Measurements from ENCODE around the gene SIGLEC1. TPM values are rescaled to one million over a fixed set of nuclear protein-coding genes. Genes with fewer than 3 reads are reported as not detected.

Gene SIGLEC1
- polyA plus RNA-seq (ENCODE audit: insufficient read length in 10 of 10) = 1 to 10 TPM; 3.1 to 8.0 (median 4.6) TPM
- long read RNA-seq, donor 1 = 0 reads
- long read RNA-seq, donor 2 = 0 reads
- long read RNA-seq, donor 3 = 0 reads
- long read RNA-seq, donor 4, partial matches to known transcripts = 61 of 61 reads
- long read RNA-seq, donor 4, other reads (novel, unspliced or antisense) = 0 of 61 reads
- long read RNA-seq, donor 5 = 0 reads
- long read RNA-seq, donor 6, partial matches to known transcripts = 53 of 53 reads
- long read RNA-seq, donor 6, other reads (novel, unspliced or antisense) = 0 of 53 reads
- long read RNA-seq, donor 7 = 0 reads
- long read RNA-seq, donor 8 = 0 reads
- long read RNA-seq, donor 9 = 0 reads

DNA sequence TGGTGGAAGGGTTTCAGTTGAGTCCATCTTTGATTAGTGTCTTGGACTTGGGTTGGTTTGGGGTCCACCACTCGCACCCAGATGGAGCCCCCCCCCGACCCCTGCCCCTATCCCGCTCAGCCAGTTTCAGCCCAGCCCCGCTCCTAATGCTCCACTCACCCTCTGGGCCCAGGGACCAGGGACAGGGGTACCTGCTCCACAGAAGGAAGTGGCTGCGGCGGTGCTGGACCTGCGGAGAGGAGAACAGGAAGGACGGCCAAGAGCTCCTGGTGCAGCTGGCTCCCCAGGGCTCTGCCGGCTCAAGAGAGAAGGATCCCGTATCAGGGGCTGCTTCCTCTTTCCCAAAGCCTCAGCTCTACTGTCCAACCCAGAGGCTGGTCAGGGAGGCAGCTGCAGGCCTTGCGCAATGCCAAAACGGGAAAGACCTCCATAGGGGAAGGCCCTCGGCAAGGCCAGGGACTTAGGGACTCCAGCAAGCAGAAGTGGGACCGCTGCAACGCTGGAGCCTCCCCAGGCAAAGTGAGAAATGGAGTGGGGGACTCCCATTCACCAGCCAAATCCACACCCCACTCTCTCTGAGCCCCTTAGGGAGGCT, at the start of gene SIGLEC1:
SIGLEC1 (minus strand) TSS at position 322 of the 595 bp plus-strand sequence. CDS start 5,472 bp downstream, outside the sequence.
- peak in 2 of 3 donors; percentile 38 to 68 for DNase-seq

GRCh38 chr20:3760655-3761348, 48.4 kb upstream of the SIGLEC1 start:
- DNase-seq = no peak

GRCh38 chr20:3759884-3760283, 47.5 kb upstream of the SIGLEC1 start:
- no peak for DNase-seq

DNA sequence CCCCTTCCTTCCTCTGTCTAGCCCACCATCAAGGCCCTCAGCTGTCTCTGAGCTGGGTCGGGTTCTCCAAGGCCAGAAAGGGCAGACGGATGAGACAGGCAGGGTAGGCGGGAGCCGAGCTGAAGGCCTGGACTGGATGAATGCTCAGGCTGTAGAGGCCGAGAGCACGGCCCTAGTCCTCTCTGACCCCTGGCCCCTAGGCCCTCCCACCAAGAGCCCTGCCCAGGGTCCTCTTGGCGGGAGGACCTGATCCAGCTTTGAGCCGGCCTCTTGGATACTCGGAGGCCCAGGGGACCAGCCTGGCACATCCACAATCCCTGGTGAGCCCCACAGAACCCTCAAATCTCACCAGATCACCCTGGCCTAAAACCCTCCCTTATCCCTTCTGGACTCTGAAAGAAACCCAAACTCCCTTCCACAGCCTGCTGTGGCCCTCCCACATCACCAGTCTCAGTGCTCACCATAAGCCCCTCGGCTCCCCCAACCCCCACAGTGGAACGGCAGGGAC, 47.0 kb upstream of the SIGLEC1 start:
- DNase-seq = no peak

- DNase-seq = no peak
These were observed 46.2 kb upstream of the SIGLEC1 start for GRCh38 chr20:3758566-3758965.

- no peak for DNase-seq
These were observed 44.9 kb upstream of the SIGLEC1 start for GRCh38 chr20:3757268-3757667.

DNA sequence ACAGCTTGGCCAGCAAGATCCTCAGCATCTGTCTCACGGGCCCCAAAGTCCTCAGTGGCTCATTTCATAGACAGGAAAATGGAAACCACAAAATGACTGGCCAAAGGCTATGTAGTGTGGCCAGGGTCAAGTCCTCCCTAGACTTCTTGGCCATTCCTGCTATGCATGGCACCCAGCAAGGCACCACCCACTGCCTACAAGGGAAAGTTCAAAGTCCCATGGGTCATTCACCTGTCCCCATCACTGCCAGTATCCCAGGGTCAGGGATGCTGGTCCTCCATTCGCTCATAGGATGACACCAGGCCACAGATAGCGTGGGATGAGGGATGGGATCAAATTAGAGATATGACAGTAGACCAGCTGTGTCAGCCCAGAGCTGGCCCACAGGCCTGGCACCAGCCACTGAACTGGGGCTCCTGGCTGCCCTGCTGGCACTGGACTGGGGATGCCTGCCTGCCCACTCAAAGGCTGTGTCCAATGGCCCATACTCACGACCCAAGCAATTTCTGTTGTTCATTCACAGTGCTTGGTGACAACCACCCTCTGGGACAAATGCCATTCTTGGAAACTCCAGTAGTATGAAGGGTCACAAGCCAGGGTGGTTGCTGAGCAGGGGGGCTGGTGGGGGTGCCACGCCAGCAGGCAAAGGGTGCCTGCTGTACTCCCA, 43.5 kb upstream of the SIGLEC1 start:
- no peak for DNase-seq

- no peak for DNase-seq
These were observed 42.9 kb upstream of the SIGLEC1 start for GRCh38 chr20:3755269-3755668.

GRCh38 chr20:3754276-3754630, 41.9 kb upstream of the SIGLEC1 start:
- DNase-seq = no peak

- no peak for DNase-seq
These were observed 41.3 kb upstream of the SIGLEC1 start for GRCh38 chr20:3753501-3754275.

DNA sequence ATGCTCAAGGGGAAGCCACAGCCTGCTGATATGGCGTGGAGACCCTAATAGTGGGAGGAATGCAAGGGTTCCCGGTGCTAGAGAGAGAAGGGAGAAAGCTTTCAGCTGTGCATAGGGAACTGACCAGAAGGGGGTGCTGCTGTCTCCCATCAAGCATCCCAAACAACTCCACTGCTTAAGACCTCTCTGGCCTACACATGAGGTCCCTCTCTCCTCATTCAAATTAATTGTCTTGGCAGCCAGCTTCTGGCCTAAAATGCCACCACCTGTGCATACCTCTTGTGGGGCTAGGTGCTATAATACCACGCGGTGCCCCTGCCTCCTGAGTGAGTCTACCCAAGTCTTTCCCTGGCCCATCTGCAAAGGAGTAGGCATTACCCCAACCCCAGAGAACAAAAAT, 40.7 kb upstream of the SIGLEC1 start:
- peak; percentile 57 to 89 (median 78) for DNase-seq

- no peak for DNase-seq
These were observed 40.0 kb upstream of the SIGLEC1 start for GRCh38 chr20:3752386-3752759.

- no peak for DNase-seq
These were observed 39.4 kb upstream of the SIGLEC1 start for GRCh38 chr20:3751675-3752385.

GRCh38 chr20:3751305-3751674, 38.9 kb upstream of the SIGLEC1 start:
- no peak for DNase-seq

DNA sequence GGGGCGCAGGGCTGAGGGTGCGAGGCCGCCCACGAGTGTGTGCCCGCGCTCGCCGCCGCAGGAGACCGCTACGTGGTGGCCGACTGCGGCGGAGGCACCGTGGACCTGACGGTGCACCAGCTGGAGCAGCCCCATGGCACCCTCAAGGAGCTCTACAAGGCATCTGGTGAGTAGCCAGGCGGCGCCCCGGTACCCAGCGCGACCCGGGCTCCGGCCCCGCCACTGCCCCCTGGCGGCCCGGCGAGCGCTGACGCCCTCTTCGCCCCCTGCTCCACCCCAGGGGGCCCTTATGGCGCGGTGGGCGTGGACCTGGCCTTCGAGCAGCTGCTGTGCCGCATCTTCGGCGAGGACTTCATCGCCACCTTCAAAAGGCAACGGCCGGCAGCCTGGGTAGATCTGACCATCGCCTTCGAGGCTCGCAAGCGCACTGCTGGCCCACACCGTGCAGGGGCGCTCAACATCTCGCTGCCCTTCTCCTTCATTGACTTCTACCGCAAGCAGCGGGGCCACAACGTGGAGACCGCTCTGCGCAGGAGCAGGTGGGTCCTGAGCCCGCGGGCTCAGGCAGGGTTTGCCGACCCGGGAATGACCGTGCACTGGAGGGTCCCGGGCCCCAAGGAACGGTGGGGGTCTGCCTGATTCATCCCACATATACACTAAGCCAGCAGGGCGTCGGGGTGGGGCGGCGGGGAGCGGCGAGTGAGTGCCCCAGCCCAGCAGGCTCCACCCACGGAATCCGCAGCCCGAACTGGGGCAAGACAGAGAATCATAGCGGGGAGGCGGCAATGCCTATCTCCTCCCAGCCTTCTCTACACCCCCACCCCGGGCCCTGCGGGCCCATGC, 37.5 kb upstream of the SIGLEC1 start:
- peak in 1 of 3 donors; percentile 45 for DNase-seq

DNA sequence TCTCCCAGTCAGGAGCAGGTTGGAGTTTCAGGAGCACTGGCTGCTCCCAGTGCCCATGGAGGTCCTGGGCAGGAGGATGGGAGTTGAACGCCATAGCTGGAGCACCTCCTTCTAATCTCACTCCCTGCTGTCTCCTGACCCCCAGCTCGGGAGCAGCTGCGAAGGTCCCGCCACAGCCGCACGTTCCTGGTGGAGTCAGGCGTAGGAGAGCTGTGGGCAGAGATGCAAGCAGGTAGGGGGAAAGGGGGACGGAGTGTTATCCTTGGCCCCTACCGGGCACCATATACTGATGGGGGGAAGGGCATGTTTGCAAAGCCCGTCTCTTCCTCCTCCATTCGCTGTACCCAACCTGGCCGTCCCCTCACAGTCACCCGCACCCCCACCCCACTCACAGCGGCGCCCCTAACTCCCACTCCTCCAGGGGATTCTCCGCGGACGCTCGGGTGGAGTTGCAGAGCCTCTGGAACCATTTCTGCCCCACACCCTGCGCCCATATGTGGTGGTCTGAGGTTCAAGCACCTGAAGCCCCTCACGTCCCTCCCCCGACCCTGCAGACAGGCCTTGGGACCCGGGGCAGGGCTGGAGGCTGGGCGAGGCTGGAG, 36.8 kb upstream of the SIGLEC1 start:
- DNase-seq = peak in 1 of 3 donors; percentile 8

- peak in 1 of 3 donors; percentile 3 for DNase-seq
These were observed 35.7 kb upstream of the SIGLEC1 start for GRCh38 chr20:3748073-3748472.

DNA sequence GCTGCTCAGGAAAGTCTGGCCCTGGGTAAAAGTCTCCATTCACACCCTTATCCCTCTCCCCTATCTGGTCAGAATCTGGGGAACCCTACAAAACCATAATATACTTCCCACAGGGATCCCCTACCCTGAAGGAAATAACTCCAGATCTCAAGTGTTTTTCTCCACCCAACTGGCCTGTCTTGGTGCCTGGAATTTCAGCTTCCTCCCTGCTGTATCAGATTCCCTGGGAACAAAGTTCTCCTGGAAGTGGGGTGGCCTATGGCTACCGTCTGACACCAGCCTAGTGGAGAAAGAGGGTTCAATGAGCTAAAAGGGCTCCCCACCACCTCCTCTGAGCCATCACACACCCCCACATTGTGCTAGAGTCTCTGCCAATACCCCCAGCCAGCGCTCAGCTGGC, 35.1 kb upstream of the SIGLEC1 start:
- no peak for DNase-seq

GRCh38 chr20:3745686-3746173, 33.3 kb upstream of the SIGLEC1 start:
- peak in 1 of 3 donors; percentile 3 for DNase-seq
